DOHH2 (cell line): Measurements from ENCODE around the gene PPP4R2.

Experiments used
- CTCF ChIP-seq: fragments of 200-600 bp; sonication (generic); IDR thresholded peaks from one replicate; pipeline ENCODE4 v1.5.1; 2014; ENCODE audit warnings: antibody characterized with exemption, mild to moderate bottlenecking, low read depth, low read length; ENCODE audit not compliant: poor library complexity, severe bottlenecking
- EZH2phosphoT487 ChIP-seq: fragments of 200-600 bp; sonication (generic); IDR thresholded peaks from 2 replicates; pipeline ENCODE4 v1.6.1; 2017; ENCODE audit warnings: borderline replicate concordance, mild to moderate bottlenecking, antibody characterized with exemption, low read length, moderate library complexity, mixed read lengths

GRCh38 chr3:73043414-73043813 lies 46.8 kb downstream of the PPP4R2 start:
- TF ChIP-seq CTCF (no peak), EZH2phosphoT487 (no peak)
